Measurements from ENCODE around the gene MAGI3.

GRCh38 chr1:113391649-113392271, 1.4 kb downstream of the MAGI3 start:
- TF ChIP-seq CTCF (IDR thresholded peaks at IDR 0.05), result no peak
- TF ChIP-seq POLR2A (IDR thresholded peaks at IDR 0.05), result no peak
